HEK293 (cell line): ENCODE measurements around the gene KCTD6.

Experiments
- CTCF ChIA-PET: fragments of 350-600 bp; formaldehyde crosslinking; extraction: SDS; loops from one replicate; lab custom pipeline; 2021; ENCODE audit warnings: antibody characterized with exemption; lab: Yijun Ruan, JAX
- POLR2A ChIA-PET: fragments of 300-600 bp; formaldehyde crosslinking; extraction: SDS; loops from one replicate; lab custom pipeline; 2020; ENCODE audit warnings: antibody characterized with exemption, inconsistent platforms; lab: Yijun Ruan, JAX
- H3K27ac ChIP-seq: fragments of 200-500 bp; sonication (Bioruptor generic); 2 replicates; pipeline ENCODE4 v1.5.1; 2014; ENCODE audit warnings: low read depth, low read length, control low read depth, inconsistent platforms; ENCODE audit errors: extremely low read depth
- H3K36me3 ChIP-seq, 2 experiments: fragments of 200-500 bp in 1 of 2; sonication (Bioruptor generic) in 1 of 2; 1 replicate in 1 of 2; 2 replicates in 1 of 2; pipeline ENCODE4 v1.5.1; 2014 to 2017; ENCODE audit warnings: inconsistent platforms in 2 of 2, low read length in 2 of 2; ENCODE audit not compliant: control insufficient read depth in 2 of 2, insufficient read depth in 1 of 2
- H3K4me1 ChIP-seq: fragments of 200-500 bp; sonication (Bioruptor generic); 2 replicates; pipeline ENCODE4 v1.5.1; 2014; ENCODE audit warnings: mild to moderate bottlenecking, low read length, inconsistent platforms; ENCODE audit not compliant: control insufficient read depth, insufficient read depth
- H3K4me3 ChIP-seq: 2 replicates; pipeline ENCODE4 v1.5.1; 2011; ENCODE audit warnings: low read depth, mild to moderate bottlenecking, control low read depth, low read length, moderate library complexity
- H3K9me3 ChIP-seq: fragments of 200-500 bp; sonication (Bioruptor generic); 2 replicates; pipeline ENCODE4 v1.5.1; 2014; ENCODE audit warnings: low read depth, low read length, inconsistent platforms; ENCODE audit not compliant: control insufficient read depth, insufficient read depth
- BCL11A ChIP-seq: fragments of 450-650 bp; formaldehyde crosslinking; IDR thresholded peaks from 2 replicates; pipeline ENCODE4 v1.5.1; 2016; ENCODE audit warnings: low read depth, missing biosample characterization, missing genetic modification characterization
- BCL11B ChIP-seq: fragments of 450-650 bp; formaldehyde crosslinking; IDR thresholded peaks from 2 replicates; pipeline ENCODE4 v1.5.1; 2016; ENCODE audit warnings: low read depth, missing biosample characterization, missing genetic modification characterization
- GLIS1 ChIP-seq: fragments of 450-650 bp; formaldehyde crosslinking; IDR thresholded peaks from 2 replicates; pipeline ENCODE4 v1.5.1; 2016; ENCODE audit warnings: missing biosample characterization, missing genetic modification characterization
- HOXA7 ChIP-seq: sonication (generic); formaldehyde crosslinking; IDR thresholded peaks from 2 replicates; pipeline ENCODE4 v1.8.1; 2022; ENCODE audit warnings: missing genetic modification reagents, borderline replicate concordance
- HOXC10 ChIP-seq: sonication (generic); formaldehyde crosslinking; IDR thresholded peaks from 2 replicates; pipeline ENCODE4 v1.8.1; 2023; ENCODE audit warnings: mild to moderate bottlenecking, missing genetic modification reagents
- IKZF3 ChIP-seq: fragments of 450-650 bp; IDR thresholded peaks from 2 replicates; pipeline ENCODE4 v1.5.0; 2018; ENCODE audit warnings: missing biosample characterization, mild to moderate bottlenecking, missing genetic modification characterization, moderate library complexity
- OSR2 ChIP-seq: fragments of 450-650 bp; formaldehyde crosslinking; IDR thresholded peaks from 2 replicates; pipeline ENCODE4 v1.5.1; 2016; ENCODE audit warnings: missing biosample characterization, missing genetic modification characterization
- SCRT2 ChIP-seq: fragments of 450-650 bp; formaldehyde crosslinking; IDR thresholded peaks from 2 replicates; pipeline ENCODE4 v1.5.1; 2016; ENCODE audit warnings: missing biosample characterization, missing genetic modification characterization
- SP2 ChIP-seq: fragments of 450-650 bp; formaldehyde crosslinking; IDR thresholded peaks from 2 replicates; pipeline ENCODE4 v1.5.1; 2016; ENCODE audit warnings: missing biosample characterization, missing genetic modification characterization
- ZBTB20 ChIP-seq: fragments of 450-650 bp; formaldehyde crosslinking; IDR thresholded peaks from 2 replicates; pipeline ENCODE4 v1.5.1; 2016; ENCODE audit warnings: missing biosample characterization, missing genetic modification characterization
- ZBTB26 ChIP-seq: fragments of 450-650 bp; formaldehyde crosslinking; optimal IDR thresholded peaks from 2 replicates; pipeline ENCODE3; 2016; ENCODE audit warnings: missing biosample characterization, mild to moderate bottlenecking, missing genetic modification characterization
- ZFHX2 ChIP-seq: fragments of 450-650 bp; formaldehyde crosslinking; conservative IDR thresholded peaks from 2 replicates; pipeline ENCODE4 v1.5.1; 2016; ENCODE audit warnings: missing biosample characterization, missing genetic modification characterization
- ZNF114 ChIP-seq: fragments of 450-650 bp; formaldehyde crosslinking; IDR thresholded peaks from 2 replicates; pipeline ENCODE4 v1.5.0; 2017; ENCODE audit warnings: missing biosample characterization, missing genetic modification characterization
- ZNF24 ChIP-seq: fragments of 450-650 bp; formaldehyde crosslinking; IDR thresholded peaks from 2 replicates; pipeline ENCODE4 v1.5.1; 2016; ENCODE audit warnings: missing biosample characterization, missing genetic modification characterization
- ZNF354C ChIP-seq: fragments of 450-650 bp; formaldehyde crosslinking; IDR thresholded peaks from 2 replicates; pipeline ENCODE4 v1.5.1; 2016; ENCODE audit warnings: missing biosample characterization, missing genetic modification characterization, low read depth, borderline replicate concordance
- ZNF366 ChIP-seq: fragments of 450-650 bp; formaldehyde crosslinking; conservative IDR thresholded peaks from 2 replicates; pipeline ENCODE4 v1.5.1; 2016; ENCODE audit warnings: missing biosample characterization, missing genetic modification characterization
- ZNF501 ChIP-seq: fragments of 450-650 bp; formaldehyde crosslinking; IDR thresholded peaks from 2 replicates; pipeline ENCODE4 v1.5.1; 2016; ENCODE audit warnings: missing biosample characterization, missing genetic modification characterization
- ZNF530 ChIP-seq: fragments of 450-650 bp; formaldehyde crosslinking; IDR thresholded peaks from 2 replicates; pipeline ENCODE4 v1.5.1; 2016; ENCODE audit warnings: low read depth, missing biosample characterization, missing genetic modification characterization
- ZNF830 ChIP-seq: fragments of 450-650 bp; IDR thresholded peaks from 2 replicates; pipeline ENCODE4 v1.5.0; 2018; ENCODE audit warnings: missing biosample characterization, missing genetic modification characterization, low read depth, mild to moderate bottlenecking, moderate library complexity
- ZSCAN23 ChIP-seq: fragments of 450-650 bp; formaldehyde crosslinking; IDR thresholded peaks from 2 replicates; pipeline ENCODE4 v1.5.1; 2016; ENCODE audit warnings: missing biosample characterization, missing genetic modification characterization
- ZXDB ChIP-seq: fragments of 450-650 bp; formaldehyde crosslinking; IDR thresholded peaks from 2 replicates; pipeline ENCODE4 v1.5.1; 2016; ENCODE audit warnings: missing biosample characterization, missing genetic modification characterization
- TF ChIP-seq, protein P1 (sequence below): fragments of 450-650 bp; formaldehyde crosslinking; IDR thresholded peaks from 2 replicates; pipeline ENCODE4 v1.5.1; 2016; ENCODE audit warnings: missing biosample characterization, missing genetic modification characterization

The KCTD6 gene

DNA sequence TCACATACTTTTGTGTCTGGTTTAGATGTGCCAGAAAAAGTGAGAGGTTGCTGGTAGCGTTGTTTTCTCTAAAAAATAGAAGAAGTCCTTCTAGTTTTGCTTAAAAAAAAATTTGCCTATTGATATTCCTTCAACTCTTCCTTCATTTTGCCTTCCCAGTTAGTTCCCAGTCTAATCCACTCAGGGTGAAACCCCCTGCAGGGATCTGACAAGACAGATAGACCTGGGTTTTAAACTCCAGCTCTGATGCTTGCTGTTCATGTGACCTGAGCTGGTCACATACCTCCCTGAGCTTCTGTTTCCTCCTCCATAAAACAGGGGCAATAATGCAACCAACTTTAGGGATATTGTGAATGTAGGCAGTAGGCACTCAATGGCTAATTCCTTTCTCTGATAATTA is 18.6 kb upstream of the KCTD6 start:
- Histone ChIP-seq H3K36me3 (no peaks in the 10 kb centered on the region), H3K9me3 (no peaks in the 10 kb centered on the region), H3K4me3 (no peak overlapping the region), H3K4me1 (peaks cover 14% of the 10 kb centered on the region), H3K27ac (no peak overlapping the region)
- POLR2A ChIA-PET: no interaction called here
- CTCF ChIA-PET: interaction anchor here (0.7 to 1.4 kb wide), 3 partner anchors 9 to 162 kb away, joined by 3 to 5 read pairs (median 3); no protein-coding TSS in a partner anchor
- TF ChIP-seq GLIS1 (tag by site-specific recombination): peak; percentile 59
- TF ChIP-seq ZNF354C (tag by site-specific recombination): no peak

DNA sequence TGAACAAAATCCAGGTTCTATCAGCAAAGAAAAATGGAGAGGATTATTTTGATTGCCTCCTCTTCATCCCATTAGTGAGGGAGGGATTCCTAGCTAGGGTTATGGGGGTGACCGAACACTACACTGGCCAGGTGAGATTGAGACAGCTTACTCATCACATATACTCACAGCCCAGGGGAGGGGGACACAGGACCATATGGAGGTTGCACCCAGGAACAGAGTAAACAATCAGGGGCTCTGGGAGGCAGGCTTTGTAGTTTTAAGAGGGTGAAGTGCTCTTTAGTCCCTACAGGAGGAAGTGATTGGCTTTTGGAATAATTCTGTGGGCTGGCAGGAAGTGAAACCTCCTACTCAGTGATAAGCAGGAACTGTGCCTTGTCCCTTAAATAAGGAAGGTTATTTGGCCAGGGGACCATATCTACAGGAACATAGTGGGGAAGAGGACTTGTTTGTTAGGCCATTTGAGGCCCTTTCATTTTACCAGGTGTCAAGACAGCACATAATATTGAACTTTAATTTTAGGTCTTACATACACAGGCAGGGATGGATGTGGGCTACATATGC is 17.5 kb upstream of the KCTD6 start:
- ChIA-PET POLR2A (no interaction called here), CTCF (interaction anchor here (1.1 to 1.4 kb wide), 2 partner anchors 11 to 17 kb away, joined by 3 to 4 read pairs; no protein-coding TSS in a partner anchor)
- TF ChIP-seq ZNF114 (tag by site-specific recombination) (no peak), SCRT2 (tag by site-specific recombination) (no peak), ZFHX2 (tag by site-specific recombination) (peak; percentile 43; the same call in 1 of the 2 replicates)
- Histone ChIP-seq H3K4me3 (no peak overlapping the region), H3K36me3 (no peaks in the 10 kb centered on the region), H3K27ac (no peak overlapping the region), H3K4me1 (peaks cover 14% of the 10 kb centered on the region), H3K9me3 (no peaks in the 10 kb centered on the region)

DNA sequence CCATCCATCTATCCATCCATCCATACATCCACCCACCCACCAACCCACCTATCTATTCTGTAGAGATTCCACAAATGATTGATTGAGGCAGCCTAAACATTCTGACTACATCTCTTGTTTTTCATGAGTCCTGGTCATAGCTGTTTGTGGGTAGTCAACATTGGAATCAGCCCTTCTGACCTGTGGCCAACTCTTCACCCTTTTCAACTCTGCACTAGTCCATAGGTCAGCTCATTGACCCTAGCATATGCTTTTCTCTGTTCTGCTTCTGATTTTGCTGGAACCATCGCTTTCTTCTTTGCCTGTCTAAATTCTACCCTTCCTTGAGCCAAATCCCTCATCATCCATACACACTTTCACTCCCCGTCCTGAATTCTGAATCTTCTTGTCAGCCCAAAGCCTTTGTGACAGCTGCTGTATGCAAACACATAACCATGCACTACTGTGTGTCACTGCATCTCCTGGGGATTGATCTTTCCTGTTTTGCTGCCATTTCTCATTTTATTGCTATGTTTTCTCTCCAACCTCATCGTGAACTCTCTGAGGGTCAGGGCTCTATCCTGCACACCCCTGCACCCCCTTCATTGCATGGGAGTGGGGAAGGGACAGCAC is 16.8 kb upstream of the KCTD6 start:
- Histone ChIP-seq H3K36me3 (no peaks in the 10 kb centered on the region), H3K4me1 (peaks cover 14% of the 10 kb centered on the region), H3K4me3 (no peak overlapping the region), H3K27ac (no peak overlapping the region), H3K9me3 (no peaks in the 10 kb centered on the region)
- TF ChIP-seq HOXC10 (CRISPR knock-in tag): no peak
- TF ChIP-seq BCL11A (tag by site-specific recombination): no peak
- 0 out of 2 replicates have a peak, but pooled peaks have one; percentile 30 for TF ChIP-seq ZNF366 (tag by site-specific recombination)
- TF ChIP-seq ZSCAN23: no peak
- POLR2A ChIA-PET: no interaction called here
- CTCF ChIA-PET: interaction anchor here (1.1 kb wide), 1 partner anchor 11 kb away, joined by 4 read pairs; no protein-coding TSS in a partner anchor

DNA sequence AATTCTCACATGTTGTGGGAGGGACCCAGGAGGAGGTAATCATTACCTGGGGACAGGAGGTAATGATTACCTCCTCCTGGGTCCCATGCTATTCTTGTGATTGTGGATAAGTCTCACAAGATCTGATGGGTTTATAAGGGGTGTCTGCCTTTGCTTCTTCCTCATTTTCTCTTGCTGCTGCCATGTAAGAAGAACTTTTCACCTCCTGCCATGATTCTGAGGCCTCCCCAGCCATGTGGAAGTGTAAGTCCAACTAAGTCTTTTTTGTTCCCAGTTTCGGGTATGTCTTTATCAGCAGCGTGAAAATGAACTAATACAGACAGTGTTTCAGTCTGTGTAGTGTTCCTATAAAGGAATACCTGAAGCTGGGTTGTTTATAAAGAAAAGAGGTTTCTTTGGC is 13.1 kb upstream of the KCTD6 start:
- Histone ChIP-seq H3K36me3 (no peaks in the 10 kb centered on the region), H3K4me3 (no peak overlapping the region), H3K27ac (no peak overlapping the region), H3K4me1 (0 out of 2 replicates have a peak, but pooled peaks cover 2% of the 10 kb centered on the region), H3K9me3 (no peaks in the 10 kb centered on the region)
- TF ChIP-seq OSR2 (no peak), IKZF3 (tag by site-specific recombination) (no peak), ZNF354C (tag by site-specific recombination) (no peak), ZBTB26 (tag by site-specific recombination) (no peak), ZBTB20 (tag by site-specific recombination) (no peak), ZNF501 (no peak), ZNF24 (tag by site-specific recombination) (no peak), BCL11B (tag by site-specific recombination) (no peak), ZXDB (tag by site-specific recombination) (no peak), ZNF830 (tag by site-specific recombination) (no peak), HOXA7 (CRISPR knock-in tag) (no peak), ZNF530 (tag by site-specific recombination) (no peak), SP2 (tag by site-specific recombination) (no peak)
- TF ChIP-seq, protein P1, sequence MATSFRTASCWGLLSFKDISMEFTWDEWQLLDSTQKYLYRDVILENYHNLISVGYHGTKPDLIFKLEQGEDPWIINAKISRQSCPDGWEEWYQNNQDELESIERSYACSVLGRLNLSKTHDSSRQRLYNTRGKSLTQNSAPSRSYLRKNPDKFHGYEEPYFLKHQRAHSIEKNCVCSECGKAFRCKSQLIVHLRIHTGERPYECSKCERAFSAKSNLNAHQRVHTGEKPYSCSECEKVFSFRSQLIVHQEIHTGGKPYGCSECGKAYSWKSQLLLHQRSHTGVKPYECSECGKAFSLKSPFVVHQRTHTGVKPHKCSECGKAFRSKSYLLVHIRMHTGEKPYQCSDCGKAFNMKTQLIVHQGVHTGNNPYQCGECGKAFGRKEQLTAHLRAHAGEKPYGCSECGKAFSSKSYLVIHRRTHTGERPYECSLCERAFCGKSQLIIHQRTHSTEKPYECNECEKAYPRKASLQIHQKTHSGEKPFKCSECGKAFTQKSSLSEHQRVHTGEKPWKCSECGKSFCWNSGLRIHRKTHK: no peak
- CTCF ChIA-PET: no interaction called here
- POLR2A ChIA-PET: no interaction called here
